ENCODE results near the gene OSBPL7.

GRCh38 chr17:47819475-47819874, 2.1 kb downstream of the OSBPL7 start:
- TF ChIP-seq EZH2 (IDR thresholded peaks at IDR 0.05) (no peak), POLR2AphosphoS5 (IDR thresholded peaks at IDR 0.05; ENCODE audit: borderline replicate concordance, low read depth, low read length) (no peak), FOXP2 (optimal IDR thresholded peaks at IDR 0.05; ENCODE audit: control extremely low read depth, extremely low read length, insufficient read depth) (no peak)

Measured in SK-N-MC (cell line).